CD4-positive, alpha-beta T cell (primary cell): ENCODE measurements around the gene ENOX1. TPM values are rescaled to one million over a fixed set of nuclear protein-coding genes. Genes with fewer than 3 reads are reported as not detected.

Source experiments
- ATAC-seq: fragments of 200-7000 bp; cut with Tn5 transposase; one replicate; pipeline ENCODE4 v1.10.0; 2022; ENCODE audit warnings: mild to moderate bottlenecking; ENCODE audit not compliant: poor library complexity
- CTCF ChIA-PET: fragments of 350-600 bp; sonication (Branson Sonifier 250); formaldehyde crosslinking; loops from one replicate; lab custom pipeline; 2021; ENCODE audit warnings: antibody characterized with exemption, inconsistent platforms; lab: Charles Lee
- POLR2A ChIA-PET: fragments of 350-600 bp; sonication (Branson Sonifier 250); formaldehyde crosslinking; loops from one replicate; lab custom pipeline; 2021; ENCODE audit warnings: antibody characterized with exemption, inconsistent platforms; lab: Charles Lee
- DNase-seq, 14 experiments: peaks; one replicate each; pipeline ENCODE4 v3.0.0-alpha.2; 2013 to 2020; ENCODE audit warnings: mixed read lengths in 2 of 14
- H3K27ac ChIP-seq, 2 donors: one replicate each; pipeline versions ENCODE4 v1.5.1 to v1.7.0; 2013; ENCODE audit warnings: low read length in 2 of 2, low read depth in 1 of 2, mild to moderate bottlenecking in 1 of 2
- H3K27me3 ChIP-seq, 2 experiments: 1 replicate in 1 of 2; 2 replicates in 1 of 2; pipeline versions ENCODE4 v1.6.1 to v1.7.0; 2013; ENCODE audit warnings: low read length in 2 of 2, control low read depth in 1 of 2, mild to moderate bottlenecking in 1 of 2, moderate library complexity in 1 of 2; ENCODE audit not compliant: insufficient read depth in 2 of 2, control insufficient read depth in 1 of 2
- H3K36me3 ChIP-seq: one replicate; pipeline ENCODE4 v1.6.1; 2013; ENCODE audit warnings: low read length, control low read depth; ENCODE audit not compliant: insufficient read depth
- H3K4me1 ChIP-seq: one replicate; pipeline ENCODE4 v1.6.1; 2013; ENCODE audit warnings: low read length, control low read depth; ENCODE audit not compliant: insufficient read depth
- H3K4me3 ChIP-seq: one replicate; pipeline ENCODE4 v1.5.1; 2013; ENCODE audit warnings: mild to moderate bottlenecking, low read length, moderate library complexity
- H3K9me3 ChIP-seq, 2 experiments: 1 replicate in 1 of 2; 2 replicates in 1 of 2; pipeline versions ENCODE4 v1.6.1 to v1.7.0; 2013; ENCODE audit warnings: low read length in 2 of 2, mild to moderate bottlenecking in 2 of 2, control low read depth in 1 of 2, moderate library complexity in 1 of 2; ENCODE audit not compliant: control insufficient read depth in 1 of 2, insufficient read depth in 1 of 2
- H3K27ac Mint-ChIP-seq: one replicate; pipeline ENCODE4 v1.8.0; 2020; ENCODE audit warnings: mixed read lengths
- H3K27me3 Mint-ChIP-seq: one replicate; pipeline ENCODE4 v1.8.0; 2021; ENCODE audit warnings: mixed read lengths
- H3K36me3 Mint-ChIP-seq: one replicate; pipeline ENCODE4 v1.8.0; 2021; ENCODE audit warnings: low read depth, mixed read lengths
- H3K4me1 Mint-ChIP-seq: one replicate; pipeline ENCODE4 v1.8.0; 2021; ENCODE audit warnings: low read depth, mixed read lengths
- H3K4me3 Mint-ChIP-seq: one replicate; pipeline ENCODE4 v1.8.0; 2020; ENCODE audit warnings: mild to moderate bottlenecking, mixed read lengths
- H3K9me3 Mint-ChIP-seq: one replicate; pipeline ENCODE4 v1.8.0; 2020; ENCODE audit warnings: mixed read lengths
- intact Hi-C, 2 experiments: fragments of 100-400 bp; cut with DNase I in 1 of 2; cut with micrococcal nuclease in 1 of 2; formaldehyde crosslinking; loops; one replicate each; pipeline versions ENCODE4 v1.15.1 to v1.9.0; 2023 to 2025; cut with DNase I, micrococcal nuclease
- total RNA-seq, 174 experiments: library from RNA in 2 of 174; stranded (reverse) in 2 of 174; gene quantifications; one replicate each; pipeline ENCODE4 v1.2.3 and lab custom pipeline; 2021 to 2026
- TF ChIP-seq, protein P1 (sequence below): fragments of 200-600 bp; IDR thresholded peaks from one replicate; pipeline ENCODE4 v1.8.0; 2022; ENCODE audit warnings: antibody characterized with exemption, mild to moderate bottlenecking

ENOX1 gene
- total RNA-seq, 2 experiments from 2014 or later: not detected

- H3K9me3 Mint-ChIP-seq: no peaks in the 10 kb centered on the region
- H3K4me3 Mint-ChIP-seq: no peak overlapping the region
- TF ChIP-seq, protein P1, sequence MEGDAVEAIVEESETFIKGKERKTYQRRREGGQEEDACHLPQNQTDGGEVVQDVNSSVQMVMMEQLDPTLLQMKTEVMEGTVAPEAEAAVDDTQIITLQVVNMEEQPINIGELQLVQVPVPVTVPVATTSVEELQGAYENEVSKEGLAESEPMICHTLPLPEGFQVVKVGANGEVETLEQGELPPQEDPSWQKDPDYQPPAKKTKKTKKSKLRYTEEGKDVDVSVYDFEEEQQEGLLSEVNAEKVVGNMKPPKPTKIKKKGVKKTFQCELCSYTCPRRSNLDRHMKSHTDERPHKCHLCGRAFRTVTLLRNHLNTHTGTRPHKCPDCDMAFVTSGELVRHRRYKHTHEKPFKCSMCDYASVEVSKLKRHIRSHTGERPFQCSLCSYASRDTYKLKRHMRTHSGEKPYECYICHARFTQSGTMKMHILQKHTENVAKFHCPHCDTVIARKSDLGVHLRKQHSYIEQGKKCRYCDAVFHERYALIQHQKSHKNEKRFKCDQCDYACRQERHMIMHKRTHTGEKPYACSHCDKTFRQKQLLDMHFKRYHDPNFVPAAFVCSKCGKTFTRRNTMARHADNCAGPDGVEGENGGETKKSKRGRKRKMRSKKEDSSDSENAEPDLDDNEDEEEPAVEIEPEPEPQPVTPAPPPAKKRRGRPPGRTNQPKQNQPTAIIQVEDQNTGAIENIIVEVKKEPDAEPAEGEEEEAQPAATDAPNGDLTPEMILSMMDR: no peak
- POLR2A ChIA-PET: no interaction called here
- H3K27me3 Mint-ChIP-seq: no peaks in the 10 kb centered on the region
- no peaks in the 10 kb centered on the region for H3K36me3 Mint-ChIP-seq
- Histone ChIP-seq H3K27ac (no peak overlapping the region), H3K27me3 (no peaks in the 10 kb centered on the region), H3K4me1 (no peaks in the 10 kb centered on the region), H3K36me3 (no peaks in the 10 kb centered on the region), H3K4me3 (no peak overlapping the region), H3K9me3 (no peaks in the 10 kb centered on the region)
- intact Hi-C loops: no loop called here
- CTCF ChIA-PET: no interaction called here
- DNase-seq: no peak
- H3K4me1 Mint-ChIP-seq: no peaks in the 10 kb centered on the region
- ATAC-seq: no peak
- H3K27ac Mint-ChIP-seq: no peak overlapping the region
Observed at GRCh38 chr13:43749503-43749902, 37.3 kb downstream of the ENOX1 start.

DNA sequence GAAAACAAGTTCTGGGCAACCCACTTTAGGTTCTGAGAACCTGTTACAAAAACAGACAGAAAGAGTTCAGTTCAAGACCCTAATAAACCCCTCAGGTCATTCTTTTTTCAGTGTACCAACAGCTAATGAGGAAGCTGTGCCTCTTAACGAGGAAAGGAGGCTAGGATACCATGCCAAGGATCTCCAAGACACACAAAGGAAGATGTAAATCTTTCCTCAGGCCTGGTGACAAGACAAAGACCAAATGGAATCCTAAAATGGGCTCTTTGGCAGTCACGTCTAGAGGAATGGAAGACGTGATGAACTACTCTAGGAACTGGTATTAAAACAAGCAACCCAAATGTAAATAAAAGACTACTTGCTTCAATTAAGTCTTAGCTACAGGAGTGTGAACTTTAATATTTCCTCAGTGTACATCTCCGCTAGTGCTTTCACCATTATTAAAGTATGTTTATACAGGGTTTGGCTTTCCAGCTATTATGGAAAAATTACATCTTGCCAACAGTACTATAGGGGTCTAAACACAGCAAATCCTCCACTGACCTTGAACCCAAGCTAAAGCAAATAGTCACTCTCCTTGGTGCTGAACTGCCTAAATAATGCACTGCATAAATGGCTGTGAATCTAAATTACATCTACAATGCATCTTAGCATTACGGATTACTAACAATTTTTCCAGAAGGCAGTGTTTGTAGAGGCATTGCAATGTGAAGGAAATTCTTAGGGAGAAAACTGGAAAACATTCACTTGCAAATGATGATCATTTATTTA is 42.3 kb downstream of the ENOX1 start:
- Histone ChIP-seq H3K36me3 (no peaks in the 10 kb centered on the region), H3K4me3 (no peak overlapping the region), H3K27ac (no peak overlapping the region), H3K4me1 (no peaks in the 10 kb centered on the region), H3K27me3 (no peaks in the 10 kb centered on the region), H3K9me3 (no peaks in the 10 kb centered on the region)
- DNase-seq (no peak), ATAC-seq (no peak)
- TF ChIP-seq, protein P1: no peak
- Mint-ChIP-seq H3K27ac (no peak overlapping the region), H3K36me3 (no peaks in the 10 kb centered on the region), H3K9me3 (no peaks in the 10 kb centered on the region), H3K4me3 (no peak overlapping the region), H3K27me3 (peaks cover 11% of the 10 kb centered on the region), H3K4me1 (no peaks in the 10 kb centered on the region)
- intact Hi-C loops: no loop called here
- CTCF ChIA-PET: no interaction called here
- POLR2A ChIA-PET: no interaction called here

DNA sequence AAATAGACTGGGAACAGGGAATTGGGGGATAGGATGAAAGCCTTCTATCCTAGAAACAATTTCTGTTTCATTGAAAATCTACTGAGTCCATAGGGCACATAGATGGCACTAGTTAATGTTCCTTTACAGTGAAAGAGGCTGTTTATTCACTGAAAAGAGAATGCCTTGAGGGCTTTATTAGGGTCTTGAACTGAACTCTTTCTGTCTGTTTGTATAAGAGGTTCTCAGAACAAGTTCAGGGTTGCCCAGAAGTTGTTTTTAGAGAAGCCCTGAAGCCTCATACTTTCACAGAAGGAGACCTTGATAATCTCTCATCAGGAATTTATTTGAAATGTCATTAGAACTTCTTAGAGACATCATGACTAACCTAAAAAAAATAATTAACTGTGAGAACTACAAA is 43.9 kb downstream of the ENOX1 start:
- no peaks in the 10 kb centered on the region for H3K27me3 ChIP-seq
- ChIA-PET POLR2A (no interaction called here), CTCF (no interaction called here)
- H3K27me3 Mint-ChIP-seq: peaks cover 11% of the 10 kb centered on the region
- no peaks in the 10 kb centered on the region for H3K9me3 ChIP-seq
- no peak overlapping the region for H3K27ac Mint-ChIP-seq
- no peak overlapping the region for H3K27ac ChIP-seq
- H3K36me3 Mint-ChIP-seq: no peaks in the 10 kb centered on the region
- H3K9me3 Mint-ChIP-seq: no peaks in the 10 kb centered on the region
- no peaks in the 10 kb centered on the region for H3K4me1 Mint-ChIP-seq
- no peaks in the 10 kb centered on the region for H3K36me3 ChIP-seq
- H3K4me3 ChIP-seq: no peak overlapping the region
- no peak for DNase-seq
- TF ChIP-seq, protein P1: no peak
- intact Hi-C loops: no loop called here
- no peak for ATAC-seq
- H3K4me3 Mint-ChIP-seq: no peak overlapping the region
- H3K4me1 ChIP-seq: no peaks in the 10 kb centered on the region
